Type B pancreatic cell (in vitro differentiated cells): Measurements from ENCODE around the gene PPARA. TPM values are rescaled to one million over a fixed set of nuclear protein-coding genes. Genes with fewer than 3 reads are reported as not detected.

Experiments used
- DNase-seq: peaks from one replicate; pipeline ENCODE4 v3.0.0; 2021; ENCODE audit warnings: mixed read lengths; ENCODE audit not compliant: unreplicated experiment; ENCODE audit errors: extremely low spot score
- H3K27ac Mint-ChIP-seq: 2 replicates; pipeline ENCODE4 v1.8.0; 2021; ENCODE audit warnings: mild to moderate bottlenecking, mixed read lengths
- H3K27me3 Mint-ChIP-seq: 2 replicates; pipeline ENCODE4 v1.8.0; 2021; ENCODE audit warnings: mixed read lengths
- H3K36me3 Mint-ChIP-seq: 2 replicates; pipeline ENCODE4 v1.8.0; 2021; ENCODE audit warnings: mixed read lengths
- H3K4me1 Mint-ChIP-seq: one replicate; pipeline ENCODE4 v1.8.0; 2021; ENCODE audit warnings: mixed read lengths; ENCODE audit not compliant: unreplicated experiment
- H3K4me3 Mint-ChIP-seq: 2 replicates; pipeline ENCODE4 v1.8.0; 2021; ENCODE audit warnings: mild to moderate bottlenecking, mixed read lengths
- H3K9me3 Mint-ChIP-seq: 2 replicates; pipeline ENCODE4 v1.8.0; 2021; ENCODE audit warnings: mixed read lengths
- CTCF ChIP-seq: fragments of 200-600 bp; sonication (generic); conservative IDR thresholded peaks from 2 replicates; pipeline ENCODE4 v1.5.0; 2021; ENCODE audit warnings: antibody characterized with exemption, mild to moderate bottlenecking
- total RNA-seq: library from RNA; stranded (reverse); gene quantifications from 2 replicates; pipeline ENCODE4 v1.2.1, GENCODE V29; 2021; ENCODE audit warnings: low replicate concordance

Gene PPARA
- total RNA-seq, 1 donor from 2014 or later = 22.7 TPM

- Mint-ChIP-seq H3K27me3 (no peaks in the 10 kb centered on the region), H3K27ac (no peak overlapping the region), H3K4me3 (no peak overlapping the region), H3K9me3 (no peaks in the 10 kb centered on the region), H3K4me1 (no peaks in the 10 kb centered on the region), H3K36me3 (no peaks in the 10 kb centered on the region)
- TF ChIP-seq CTCF = no peak
- DNase-seq = no peak
These were observed 26.5 kb upstream of the PPARA start for GRCh38 chr22:46123694-46124382.

GRCh38 chr22:46124383-46125144, 25.8 kb upstream of the PPARA start:
- Mint-ChIP-seq H3K4me1 (no peaks in the 10 kb centered on the region), H3K4me3 (no peak overlapping the region), H3K9me3 (no peaks in the 10 kb centered on the region), H3K36me3 (no peaks in the 10 kb centered on the region), H3K27me3 (no peaks in the 10 kb centered on the region), H3K27ac (no peak overlapping the region)
- no peak for DNase-seq
- no peak for TF ChIP-seq CTCF

GRCh38 chr22:46125311-46125710, 25.0 kb upstream of the PPARA start:
- Mint-ChIP-seq H3K4me1 (no peaks in the 10 kb centered on the region), H3K4me3 (no peak overlapping the region), H3K36me3 (no peaks in the 10 kb centered on the region), H3K27ac (no peak overlapping the region), H3K9me3 (no peaks in the 10 kb centered on the region), H3K27me3 (no peaks in the 10 kb centered on the region)
- TF ChIP-seq CTCF = no peak
- DNase-seq = no peak

- Mint-ChIP-seq H3K4me3 (no peak overlapping the region), H3K27me3 (no peaks in the 10 kb centered on the region), H3K9me3 (no peaks in the 10 kb centered on the region), H3K27ac (no peak overlapping the region), H3K36me3 (no peaks in the 10 kb centered on the region), H3K4me1 (no peaks in the 10 kb centered on the region)
- DNase-seq = no peak
- TF ChIP-seq CTCF = no peak
These were observed 24.2 kb upstream of the PPARA start for GRCh38 chr22:46125816-46126765.

- no peak for TF ChIP-seq CTCF
- Mint-ChIP-seq H3K4me1 (no peaks in the 10 kb centered on the region), H3K27me3 (no peaks in the 10 kb centered on the region), H3K4me3 (no peak overlapping the region), H3K36me3 (no peaks in the 10 kb centered on the region), H3K27ac (no peak overlapping the region), H3K9me3 (no peaks in the 10 kb centered on the region)
- no peak for DNase-seq
These were observed 23.4 kb upstream of the PPARA start for GRCh38 chr22:46126853-46127385.
